OCI-LY7 (cell line): ENCODE results near the gene DGKH. TPM values are rescaled to one million over a fixed set of nuclear protein-coding genes. Genes with fewer than 3 reads are reported as not detected.

Experiments
- BruUV-seq: library from RNA; stranded (reverse); fragments of 400-500 nt; replicated peaks from 2 replicates; lab custom pipeline; 2021; lab: Mats Ljungman, UMichigan
- CTCF ChIA-PET: fragments of 300-600 bp; sonication (Branson Sonifier 250); formaldehyde crosslinking; loops from one replicate; lab custom pipeline; 2022; ENCODE audit warnings: antibody characterized with exemption; ENCODE audit not compliant: unreplicated experiment; lab: Charles Lee
- POLR2A ChIA-PET: fragments of 300-600 bp; sonication (Branson Sonifier 250); formaldehyde crosslinking; loops from one replicate; lab custom pipeline; 2022; ENCODE audit warnings: antibody characterized with exemption; lab: Charles Lee
- DNase-seq: peaks from one replicate; pipeline ENCODE4 v3.0.0-alpha.2; 2015; ENCODE audit warnings: low spot score
- H2AFZ ChIP-seq: fragments of 200-600 bp; sonication (generic), shearing (Covaris generic); 2 replicates; pipeline ENCODE4 v1.6.1; 2014; ENCODE audit warnings: mild to moderate bottlenecking, antibody characterized with exemption, low read length, moderate library complexity
- H3K27ac ChIP-seq: fragments of 200-600 bp; sonication (generic); 2 replicates; pipeline ENCODE4 v1.5.1; 2014; ENCODE audit warnings: mixed run types, low read depth, mild to moderate bottlenecking, moderate library complexity, low read length, inconsistent platforms; ENCODE audit not compliant: poor library complexity, severe bottlenecking
- H3K36me3 ChIP-seq: fragments of 200-600 bp; sonication (generic); 2 replicates; pipeline ENCODE4 v1.6.1; 2014; ENCODE audit warnings: mild to moderate bottlenecking, antibody characterized with exemption, low read length, moderate library complexity, mixed read lengths; ENCODE audit not compliant: insufficient read depth
- H3K4me1 ChIP-seq: fragments of 200-600 bp; sonication (generic); 2 replicates; pipeline ENCODE4 v1.5.1; 2014; ENCODE audit warnings: mild to moderate bottlenecking, low read length; ENCODE audit not compliant: insufficient read depth, poor library complexity, severe bottlenecking
- H3K4me2 ChIP-seq: fragments of 200-600 bp; sonication (generic); 2 replicates; pipeline ENCODE4 v1.6.1; 2014; ENCODE audit warnings: mild to moderate bottlenecking, low read length
- H3K4me3 ChIP-seq: fragments of 200-600 bp; sonication (generic); 2 replicates; pipeline ENCODE4 v1.5.1; 2014; ENCODE audit warnings: mild to moderate bottlenecking, low read depth, low read length; ENCODE audit not compliant: poor library complexity, severe bottlenecking
- H3K79me2 ChIP-seq: fragments of 200-600 bp; sonication (generic); 2 replicates; pipeline ENCODE4 v1.6.1; 2016; ENCODE audit warnings: low read depth, mild to moderate bottlenecking, low read length, moderate library complexity, mixed read lengths; ENCODE audit not compliant: insufficient read depth
- H3K9me2 ChIP-seq: fragments of 200-600 bp; sonication (generic); 2 replicates; pipeline ENCODE4 v1.6.1; 2016; ENCODE audit warnings: mild to moderate bottlenecking, low read length, mixed read lengths; ENCODE audit not compliant: insufficient read depth
- H3K9me3 ChIP-seq: fragments of 200-600 bp; sonication (generic); 2 replicates; pipeline ENCODE4 v1.6.1; 2014; ENCODE audit warnings: mild to moderate bottlenecking, mixed run types, low read length, mixed read lengths
- H4K20me1 ChIP-seq: fragments of 200-600 bp; sonication (generic); 2 replicates; pipeline ENCODE4 v1.6.1; 2014; ENCODE audit warnings: mild to moderate bottlenecking, antibody characterized with exemption, low read length, moderate library complexity, mixed read lengths; ENCODE audit not compliant: insufficient read depth
- EZH2phosphoT487 ChIP-seq: fragments of 200-600 bp; sonication (generic); IDR thresholded peaks from 2 replicates; pipeline ENCODE4 v1.6.1; 2018; ENCODE audit warnings: low read depth, borderline replicate concordance, mild to moderate bottlenecking, mixed run types, antibody characterized with exemption, low read length, moderate library complexity, mixed read lengths
- intact Hi-C: fragments of 100-400 bp; cut with micrococcal nuclease; formaldehyde crosslinking; loops from one replicate; pipeline ENCODE4 v1.10.0; 2022; ENCODE audit not compliant: unreplicated experiment
- total RNA-seq, 2 experiments: library from RNA; depleted of rRNA in 1 of 2; stranded (reverse); fragments of >200 nt in 1 of 2; shearing (Covaris generic) in 1 of 2; gene quantifications; 2 replicates each; pipeline ENCODE4 v1.2.3, GENCODE V29; 2014 to 2022
- TF ChIP-seq, protein P1 (sequence below): fragments of 200-600 bp; sonication (generic); conservative IDR thresholded peaks from 2 replicates; pipeline ENCODE4 v1.5.1; 2014; ENCODE audit warnings: mild to moderate bottlenecking, antibody characterized with exemption, low read length, moderate library complexity, mixed read lengths

Gene DGKH
- total RNA-seq, 2 experiments from 2014 or later, result 6.2 to 16.1 TPM

DNA sequence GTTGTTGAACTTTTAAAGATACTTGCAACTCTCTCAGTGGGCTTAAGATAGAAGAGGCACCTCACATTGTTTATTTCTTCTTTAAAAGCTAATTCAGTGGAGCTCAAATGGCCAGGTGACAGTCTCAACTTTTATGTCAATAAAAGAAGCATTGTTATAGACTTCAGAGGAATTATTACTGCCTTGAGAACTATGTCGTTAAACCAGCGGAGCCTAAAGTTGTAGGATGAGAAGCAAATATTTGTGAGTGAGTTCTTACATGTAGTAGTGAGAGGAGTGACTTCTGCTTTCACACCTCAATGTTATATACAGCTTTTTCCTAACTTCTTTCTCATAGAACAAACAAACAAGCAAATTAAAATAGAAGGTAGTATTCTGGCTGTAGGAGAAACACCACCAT lies 31.2 kb upstream of the DGKH start:
- intact Hi-C loops, result no loop called here
- DNase-seq, result no peak
- no peaks in the 10 kb centered on the region for H3K4me1 ChIP-seq
- POLR2A ChIA-PET, result interaction anchor here (0.6 to 0.7 kb wide), 2 partner anchors 23 to 453 kb away, joined by 4 to 5 read pairs; no protein-coding TSS in a partner anchor
- no peak overlapping the region for H2AFZ ChIP-seq
- BruUV-seq, result no TSS peak
- H3K27ac ChIP-seq, result no peak overlapping the region
- TF ChIP-seq, protein P1, sequence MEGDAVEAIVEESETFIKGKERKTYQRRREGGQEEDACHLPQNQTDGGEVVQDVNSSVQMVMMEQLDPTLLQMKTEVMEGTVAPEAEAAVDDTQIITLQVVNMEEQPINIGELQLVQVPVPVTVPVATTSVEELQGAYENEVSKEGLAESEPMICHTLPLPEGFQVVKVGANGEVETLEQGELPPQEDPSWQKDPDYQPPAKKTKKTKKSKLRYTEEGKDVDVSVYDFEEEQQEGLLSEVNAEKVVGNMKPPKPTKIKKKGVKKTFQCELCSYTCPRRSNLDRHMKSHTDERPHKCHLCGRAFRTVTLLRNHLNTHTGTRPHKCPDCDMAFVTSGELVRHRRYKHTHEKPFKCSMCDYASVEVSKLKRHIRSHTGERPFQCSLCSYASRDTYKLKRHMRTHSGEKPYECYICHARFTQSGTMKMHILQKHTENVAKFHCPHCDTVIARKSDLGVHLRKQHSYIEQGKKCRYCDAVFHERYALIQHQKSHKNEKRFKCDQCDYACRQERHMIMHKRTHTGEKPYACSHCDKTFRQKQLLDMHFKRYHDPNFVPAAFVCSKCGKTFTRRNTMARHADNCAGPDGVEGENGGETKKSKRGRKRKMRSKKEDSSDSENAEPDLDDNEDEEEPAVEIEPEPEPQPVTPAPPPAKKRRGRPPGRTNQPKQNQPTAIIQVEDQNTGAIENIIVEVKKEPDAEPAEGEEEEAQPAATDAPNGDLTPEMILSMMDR, result no peak
- TF ChIP-seq EZH2phosphoT487, result no peak
- H3K36me3 ChIP-seq, result no peaks in the 10 kb centered on the region
- no peaks in the 10 kb centered on the region for H4K20me1 ChIP-seq
- CTCF ChIA-PET, result no interaction called here
- H3K4me3 ChIP-seq, result no peak overlapping the region
- H3K9me2 ChIP-seq, result no peaks in the 10 kb centered on the region
- H3K79me2 ChIP-seq, result no peaks in the 10 kb centered on the region
- H3K9me3 ChIP-seq, result no peaks in the 10 kb centered on the region
- no peak overlapping the region for H3K4me2 ChIP-seq

DNA sequence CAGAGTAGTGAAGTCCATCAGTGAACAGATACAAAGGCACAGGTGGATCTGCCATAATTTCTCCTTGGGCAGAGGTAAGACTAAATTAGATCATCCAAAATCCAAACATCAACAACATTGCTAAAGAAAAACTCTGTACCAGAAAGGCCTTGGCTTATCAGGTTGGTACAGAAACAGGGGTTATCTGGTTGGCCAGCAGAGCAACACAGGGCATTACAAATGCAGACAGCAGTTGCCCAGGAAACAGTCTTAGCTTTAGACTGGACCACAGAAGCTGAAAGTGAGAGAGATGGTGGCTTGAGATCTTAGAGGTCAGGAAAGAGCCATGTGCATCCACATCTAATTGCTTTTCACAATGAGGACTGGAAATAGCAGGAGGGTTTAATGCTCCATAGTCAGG lies 26.6 kb upstream of the DGKH start:
- no peaks in the 10 kb centered on the region for H3K36me3 ChIP-seq
- intact Hi-C loops, result no loop called here
- ChIA-PET POLR2A (no interaction called here), CTCF (no interaction called here)
- H3K9me3 ChIP-seq, result no peaks in the 10 kb centered on the region
- H3K9me2 ChIP-seq, result no peaks in the 10 kb centered on the region
- no peaks in the 10 kb centered on the region for H3K4me1 ChIP-seq
- no peak overlapping the region for H3K4me3 ChIP-seq
- no peak overlapping the region for H3K4me2 ChIP-seq
- TF ChIP-seq EZH2phosphoT487, result no peak
- TF ChIP-seq, protein P1, result no peak
- H2AFZ ChIP-seq, result no peak overlapping the region
- no peak for DNase-seq
- no peaks in the 10 kb centered on the region for H4K20me1 ChIP-seq
- H3K27ac ChIP-seq, result no peak overlapping the region
- BruUV-seq, result no TSS peak
- no peaks in the 10 kb centered on the region for H3K79me2 ChIP-seq

DNA sequence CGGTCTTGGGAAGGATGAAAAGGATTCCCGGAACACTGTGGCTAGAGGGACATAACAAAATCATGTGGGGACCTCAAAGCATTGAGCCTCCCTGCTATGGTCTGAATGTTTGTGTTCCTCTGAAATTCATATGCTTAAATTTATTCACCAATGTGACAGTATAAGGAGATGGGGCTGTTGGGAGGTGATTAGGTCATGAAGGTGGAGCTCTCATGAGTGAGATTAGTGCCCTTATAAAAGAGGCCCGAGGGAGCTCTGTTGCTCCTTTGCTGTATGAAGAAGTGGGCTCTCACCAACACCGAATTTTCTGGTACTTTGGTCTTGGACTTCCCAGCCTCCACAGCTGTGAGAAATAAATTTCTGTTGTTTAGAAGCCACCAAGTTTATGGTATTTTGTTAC lies 26.1 kb upstream of the DGKH start:
- BruUV-seq, result no TSS peak
- CTCF ChIA-PET, result no interaction called here

More for the DNA sequence above, 26.1 kb upstream of the DGKH start:
- no peak for DNase-seq
- no peaks in the 10 kb centered on the region for H3K9me2 ChIP-seq
- H3K4me3 ChIP-seq, result no peak overlapping the region
- POLR2A ChIA-PET, result no interaction called here
- no peaks in the 10 kb centered on the region for H3K9me3 ChIP-seq
- no peaks in the 10 kb centered on the region for H4K20me1 ChIP-seq
- H3K4me1 ChIP-seq, result no peaks in the 10 kb centered on the region
- TF ChIP-seq, protein P1, result no peak
- no peak for TF ChIP-seq EZH2phosphoT487
- intact Hi-C loops, result no loop called here
- no peak overlapping the region for H3K27ac ChIP-seq
- H3K36me3 ChIP-seq, result no peaks in the 10 kb centered on the region
- no peak overlapping the region for H3K4me2 ChIP-seq
- H3K79me2 ChIP-seq, result no peaks in the 10 kb centered on the region
- no peak overlapping the region for H2AFZ ChIP-seq
